Osteoblast (primary cell): Measurements from ENCODE around the gene ZFX. TPM values are rescaled to one million over a fixed set of nuclear protein-coding genes. Genes with fewer than 3 reads are reported as not detected.

Source experiments
- DNase-seq: peaks from one replicate; pipeline ENCODE4 v3.0.0; 2011; ENCODE audit warnings: low spot score, mixed read lengths; ENCODE audit not compliant: insufficient read length; ENCODE audit errors: missing footprints
- H2AFZ ChIP-seq: 2 replicates; pipeline ENCODE4 v1.6.0; 2011; ENCODE audit warnings: mild to moderate bottlenecking, low read length
- H3K27ac ChIP-seq: 2 replicates; pipeline ENCODE4 v1.5.1; 2011; ENCODE audit warnings: mild to moderate bottlenecking, low read depth, low read length, moderate library complexity
- H3K27me3 ChIP-seq: 2 replicates; pipeline ENCODE4 v1.6.0; 2012; ENCODE audit warnings: mild to moderate bottlenecking, control low read depth, inconsistent platforms, low read length, moderate library complexity; ENCODE audit not compliant: insufficient read depth
- H3K36me3 ChIP-seq: 2 replicates; pipeline ENCODE4 v1.5.1; 2011; ENCODE audit warnings: mild to moderate bottlenecking, low read length, control low read depth, moderate library complexity; ENCODE audit not compliant: insufficient read depth
- H3K4me1 ChIP-seq: 2 replicates; pipeline ENCODE4 v1.5.1; 2011; ENCODE audit warnings: mild to moderate bottlenecking, low read length, control low read depth, moderate library complexity; ENCODE audit not compliant: insufficient read depth
- H3K4me2 ChIP-seq: 2 replicates; pipeline ENCODE4 v1.6.0; 2011; ENCODE audit warnings: mild to moderate bottlenecking, low read length; ENCODE audit not compliant: insufficient read depth
- H3K4me3 ChIP-seq: fragments of 200-600 bp; sonication (generic); 3 replicates; pipeline ENCODE4 v1.5.1; 2012; ENCODE audit warnings: mild to moderate bottlenecking, low read length, inconsistent platforms; ENCODE audit not compliant: insufficient read depth
- H3K79me2 ChIP-seq: 2 replicates; pipeline ENCODE4 v1.6.0; 2012; ENCODE audit warnings: mild to moderate bottlenecking, low read length, control low read depth, inconsistent platforms; ENCODE audit not compliant: insufficient read depth
- H3K9me3 ChIP-seq: 2 replicates; pipeline ENCODE4 v1.5.1; 2011; ENCODE audit warnings: low read depth, low read length, control low read depth
- H4K20me1 ChIP-seq: 2 replicates; pipeline ENCODE4 v1.6.0; 2012; ENCODE audit warnings: mild to moderate bottlenecking, low read length, control low read depth; ENCODE audit not compliant: insufficient read depth
- CTCF ChIP-seq: IDR thresholded peaks from 2 replicates; pipeline ENCODE4 v1.5.1; 2011; ENCODE audit warnings: mild to moderate bottlenecking, low read depth, low read length, moderate library complexity; ENCODE audit errors: extremely low read depth
- total RNA-seq: library from RNA; depleted of rRNA; stranded (reverse); fragments of >200 nt; gene quantifications from 2 replicates; pipeline ENCODE4 v1.2.3, GENCODE V29; 2012

ZFX gene
- total RNA-seq, 1 donor = 50.7 TPM

- Histone ChIP-seq H3K9me3 (no peaks in the 10 kb centered on the region), H3K27ac (no peak overlapping the region), H2AFZ (no peak overlapping the region), H3K79me2 (no peaks in the 10 kb centered on the region), H3K4me3 (no peak overlapping the region), H3K4me1 (peaks cover 12% of the 10 kb centered on the region), H3K36me3 (no peaks in the 10 kb centered on the region), H3K4me2 (no peak overlapping the region), H3K27me3 (no peaks in the 10 kb centered on the region), H4K20me1 (no peaks in the 10 kb centered on the region)
- no peak for DNase-seq
- TF ChIP-seq CTCF = no peak
Observed at GRCh38 chrX:24226176-24226575, 76.6 kb downstream of the ZFX start.

- TF ChIP-seq CTCF = no peak
- no peaks in the 10 kb centered on the region for H3K79me2 ChIP-seq
- DNase-seq = no peak
- no peaks in the 10 kb centered on the region for H4K20me1 ChIP-seq
- H3K4me3 ChIP-seq = no peak overlapping the region
- no peaks in the 10 kb centered on the region for H3K27me3 ChIP-seq
- H3K9me3 ChIP-seq = no peaks in the 10 kb centered on the region
- no peak overlapping the region for H3K27ac ChIP-seq
- no peaks in the 10 kb centered on the region for H3K36me3 ChIP-seq
- H3K4me1 ChIP-seq = peaks cover 12% of the 10 kb centered on the region
- no peak overlapping the region for H2AFZ ChIP-seq
- H3K4me2 ChIP-seq = no peak overlapping the region
Observed at GRCh38 chrX:24228596-24228995, 79.1 kb downstream of the ZFX start.

- no peaks in the 10 kb centered on the region for H4K20me1 ChIP-seq
- no peak for TF ChIP-seq CTCF
- H3K27me3 ChIP-seq = no peaks in the 10 kb centered on the region
- peaks cover 12% of the 10 kb centered on the region for H3K4me1 ChIP-seq
- no peak overlapping the region for H3K4me3 ChIP-seq
- H2AFZ ChIP-seq = no peak overlapping the region
- no peaks in the 10 kb centered on the region for H3K9me3 ChIP-seq
- H3K36me3 ChIP-seq = no peaks in the 10 kb centered on the region
- no peak overlapping the region for H3K27ac ChIP-seq
- no peak for DNase-seq
- H3K4me2 ChIP-seq = no peak overlapping the region
- H3K79me2 ChIP-seq = no peaks in the 10 kb centered on the region
Observed at GRCh38 chrX:24229400-24229879, 79.9 kb downstream of the ZFX start.

- Histone ChIP-seq H3K4me3 (no peak overlapping the region), H3K36me3 (no peaks in the 10 kb centered on the region), H3K4me2 (no peak overlapping the region), H3K27me3 (no peaks in the 10 kb centered on the region), H3K27ac (no peak overlapping the region), H2AFZ (no peak overlapping the region), H3K4me1 (peaks cover 12% of the 10 kb centered on the region), H3K9me3 (no peaks in the 10 kb centered on the region), H3K79me2 (no peaks in the 10 kb centered on the region), H4K20me1 (no peaks in the 10 kb centered on the region)
- no peak for TF ChIP-seq CTCF
- no peak for DNase-seq
Observed at GRCh38 chrX:24229976-24230375, 80.4 kb downstream of the ZFX start.
